H1 (cell line): ENCODE data around the gene SLC35F1. TPM values are rescaled to one million over a fixed set of nuclear protein-coding genes. Genes with fewer than 3 reads are reported as not detected.

Experiments
- CTCF ChIA-PET: fragments of 300-600 bp; sonication (Branson Sonifier 250); formaldehyde crosslinking; loops from one replicate; lab custom pipeline; 2021; ENCODE audit not compliant: partially characterized antibody; lab: Charles Lee
- POLR2A ChIA-PET: fragments of 300-600 bp; sonication (Branson Sonifier 250); formaldehyde crosslinking; loops from one replicate; lab custom pipeline; 2021; ENCODE audit warnings: inconsistent platforms; ENCODE audit not compliant: partially characterized antibody; lab: Charles Lee
- DNase-seq, 2 experiments: peaks; one replicate each; pipeline versions ENCODE4 v3.0.0 to v3.0.0-alpha.2; 2010 to 2022; ENCODE audit warnings: low spot score in 2 of 2, low read depth in 1 of 2, mixed read lengths in 1 of 2
- FAIRE-seq: peaks from 2 replicates; lab custom pipeline; 2011; peaks lifted over from hg19 to GRCh38; lab: Jason Lieb, UNC
- H2AFZ ChIP-seq: 2 replicates; pipeline ENCODE4 v1.8.1; 2012; ENCODE audit warnings: low read length, inconsistent platforms
- H2AK5ac ChIP-seq: 2 replicates; pipeline ENCODE4 v1.6.1; 2013; ENCODE audit warnings: low read depth, low read length
- H2BK120ac ChIP-seq: replicated peaks from 2 replicates; pipeline ENCODE3; 2013; ENCODE audit warnings: low read depth, low read length, inconsistent platforms
- H2BK12ac ChIP-seq: 2 replicates; pipeline ENCODE4 v1.6.1; 2013; ENCODE audit warnings: low read depth, low read length
- H2BK15ac ChIP-seq: 2 replicates; pipeline ENCODE4 v1.6.1; 2013; ENCODE audit warnings: low read length
- H2BK20ac ChIP-seq: 2 replicates; pipeline ENCODE4 v1.6.1; 2013; ENCODE audit warnings: low read length
- H2BK5ac ChIP-seq: 2 replicates; pipeline ENCODE4 v1.6.1; 2013; ENCODE audit warnings: low read depth, low read length
- H3K14ac ChIP-seq: 2 replicates; pipeline ENCODE4 v1.6.1; 2013; ENCODE audit warnings: inconsistent platforms; ENCODE audit not compliant: insufficient read length
- H3K18ac ChIP-seq: 2 replicates; pipeline ENCODE4 v1.6.1; 2013; ENCODE audit warnings: low read length; ENCODE audit errors: extremely low read depth
- H3K23ac ChIP-seq: 2 replicates; pipeline ENCODE4 v1.6.1; 2013; ENCODE audit warnings: inconsistent platforms; ENCODE audit not compliant: insufficient read length
- H3K23me2 ChIP-seq: 2 replicates; pipeline ENCODE4 v1.6.1; 2013; ENCODE audit warnings: low read depth, low read length
- H3K27ac ChIP-seq: 2 replicates; pipeline ENCODE4 v1.6.1; 2011; ENCODE audit warnings: low read depth, low read length, inconsistent platforms
- H3K27me3 ChIP-seq, 4 experiments: replicated peaks in 1 of 4; 1 replicate in 1 of 4; 2 replicates in 3 of 4; pipeline versions ENCODE4 v1.6.1 to v1.8.1; 2011 to 2013; ENCODE audit warnings: low read length in 3 of 4, mild to moderate bottlenecking in 3 of 4, inconsistent platforms in 2 of 4, mixed read lengths in 2 of 4, moderate library complexity in 1 of 4; ENCODE audit not compliant: control insufficient read depth in 3 of 4, insufficient read depth in 3 of 4; ENCODE audit errors: extremely low read depth in 1 of 4
- H3K36me3 ChIP-seq, 4 experiments: 2 replicates each; pipeline versions ENCODE4 v1.6.1 to v1.8.1; 2011 to 2013; ENCODE audit warnings: mild to moderate bottlenecking in 4 of 4, low read length in 3 of 4, moderate library complexity in 2 of 4, control low read depth in 1 of 4, inconsistent platforms in 1 of 4; ENCODE audit not compliant: insufficient read depth in 4 of 4, control insufficient read depth in 2 of 4
- H3K4ac ChIP-seq: replicated peaks from 2 replicates; pipeline ENCODE3; 2013; ENCODE audit warnings: low read length, low read depth, mixed read lengths, inconsistent platforms; ENCODE audit not compliant: insufficient read length
- H3K4me1 ChIP-seq, 4 experiments: replicated peaks in 1 of 4; 1 replicate in 1 of 4; 2 replicates in 3 of 4; pipeline versions ENCODE4 v1.6.1 to v1.8.1; 2011 to 2013; ENCODE audit warnings: low read length in 3 of 4, inconsistent platforms in 2 of 4, mixed read lengths in 1 of 4; ENCODE audit not compliant: insufficient read depth in 4 of 4, control insufficient read depth in 3 of 4
- H3K4me2 ChIP-seq, 2 experiments: 2 replicates each; pipeline versions ENCODE4 v1.6.1 to v1.8.1; 2011 to 2013; ENCODE audit warnings: low read depth in 2 of 2, low read length in 2 of 2, control low read depth in 1 of 2, inconsistent platforms in 1 of 2, mild to moderate bottlenecking in 1 of 2; ENCODE audit not compliant: insufficient read depth in 1 of 2
- H3K4me3 ChIP-seq, 4 experiments: fragments of 200-600, 300-600 bp in 1 of 4; sonication (generic), shearing (Covaris generic), sonication (Bioruptor Twin) in 1 of 4; 2 replicates each; pipeline versions ENCODE4 v1.5.1 to v1.8.1; 2011 to 2016; ENCODE audit warnings: low read length in 4 of 4, low read depth in 3 of 4, control low read depth in 2 of 4, inconsistent platforms in 2 of 4, mild to moderate bottlenecking in 2 of 4, mixed read lengths in 1 of 4, moderate library complexity in 1 of 4; ENCODE audit not compliant: insufficient read depth in 2 of 4; ENCODE audit errors: extremely low read depth in 1 of 4
- H3K56ac ChIP-seq: replicated peaks from 2 replicates; pipeline ENCODE3; 2013; ENCODE audit warnings: low read depth, mild to moderate bottlenecking, mixed read lengths, low read length, inconsistent platforms; ENCODE audit not compliant: insufficient read length
- H3K79me1 ChIP-seq: 2 replicates; pipeline ENCODE4 v1.6.1; 2013; ENCODE audit warnings: low read depth, low read length, control low read depth
- H3K79me2 ChIP-seq, 2 experiments: 2 replicates each; pipeline versions ENCODE4 v1.6.1 to v1.8.1; 2012 to 2013; ENCODE audit warnings: low read length in 2 of 2, mild to moderate bottlenecking in 2 of 2, inconsistent platforms in 1 of 2; ENCODE audit not compliant: insufficient read depth in 2 of 2, control insufficient read depth in 1 of 2
- H3K9ac ChIP-seq, 4 experiments: replicated peaks in 1 of 4; 1 replicate in 1 of 4; 2 replicates in 3 of 4; pipeline versions ENCODE4 v1.6.1 to v1.8.1; 2011 to 2013; ENCODE audit warnings: low read depth in 3 of 4, low read length in 3 of 4, control low read depth in 2 of 4, mild to moderate bottlenecking in 2 of 4, moderate library complexity in 2 of 4, inconsistent platforms in 1 of 4; ENCODE audit errors: extremely low read depth in 1 of 4
- H3K9me3 ChIP-seq, 2 experiments: 2 replicates each; pipeline versions ENCODE4 v1.6.1 to v1.8.1; 2012 to 2013; ENCODE audit warnings: mild to moderate bottlenecking in 2 of 2, moderate library complexity in 2 of 2, control low read depth in 1 of 2, inconsistent platforms in 1 of 2, low read depth in 1 of 2, low read length in 1 of 2, mixed read lengths in 1 of 2; ENCODE audit not compliant: insufficient read depth in 2 of 2
- H4K20me1 ChIP-seq, 2 experiments: replicated peaks in 1 of 2; 2 replicates each; pipeline versions ENCODE3 to v1.8.1; 2011 to 2013; ENCODE audit warnings: inconsistent platforms in 2 of 2, low read length in 2 of 2, mild to moderate bottlenecking in 1 of 2; ENCODE audit not compliant: insufficient read depth in 2 of 2, control insufficient read depth in 1 of 2
- H4K5ac ChIP-seq: 2 replicates; pipeline ENCODE4 v1.6.1; 2013; ENCODE audit warnings: low read length, low read depth, mixed read lengths, inconsistent platforms; ENCODE audit not compliant: insufficient read length
- H4K8ac ChIP-seq: 2 replicates; pipeline ENCODE4 v1.8.0; 2013; ENCODE audit warnings: mild to moderate bottlenecking, moderate library complexity, low read length, inconsistent platforms; ENCODE audit not compliant: insufficient read depth; ENCODE audit errors: extremely low read depth
- H4K91ac ChIP-seq: replicated peaks from 2 replicates; pipeline ENCODE3; 2013; ENCODE audit warnings: low read length, mixed read lengths, inconsistent platforms; ENCODE audit not compliant: insufficient read length
- CEBPB ChIP-seq: IDR thresholded peaks from 2 replicates; pipeline ENCODE4 v1.6.1; 2012; ENCODE audit warnings: low read depth, low read length
- RNF2 ChIP-seq: fragments of 200-900, 300-1000 bp; sonication (generic); IDR thresholded peaks from 2 replicates; pipeline ENCODE4 v1.7.1; 2016; ENCODE audit warnings: borderline replicate concordance, low read depth, mild to moderate bottlenecking, antibody characterized with exemption, low read length; ENCODE audit not compliant: poor library complexity, severe bottlenecking; ENCODE audit errors: missing control alignments
- SIX5 ChIP-seq: IDR thresholded peaks from 2 replicates; pipeline ENCODE4 v1.6.1; 2011; ENCODE audit warnings: mild to moderate bottlenecking, low read depth, low read length
- USF2 ChIP-seq: IDR thresholded peaks from 2 replicates; pipeline ENCODE4 v1.6.1; 2011; ENCODE audit warnings: low read length, improper control_type of control experiment
- WGBS, 2 experiments: shearing (Covaris generic) in 1 of 2; methylation state at CpG; one replicate each; pipeline versions ENCODE4 v1.1.6 to v1.1.7; 2013 to 2015; ENCODE audit warnings: low lambda C conversion rate in 2 of 2, mixed read lengths in 2 of 2, inconsistent platforms in 1 of 2, low coverage in 1 of 2, missing lambda C conversion rate in 1 of 2; ENCODE audit not compliant: insufficient replicate concordance in 2 of 2, insufficient coverage in 1 of 2, insufficient read length in 1 of 2; ENCODE audit errors: extremely low coverage in 1 of 2, missing lambda C conversion rate in 1 of 2; 5-methylcytosine and 5-hydroxymethylcytosine counted together
- polyA plus RNA-seq, 7 experiments: library from polyadenylated mRNA; depleted of rRNA in 3 of 7; stranded (reverse) in 5 of 7; unstranded in 2 of 7; fragments of >200 nt in 5 of 7; fragments of 200-250 nt in 2 of 7; gene quantifications; 1 replicate in 5 of 7; 2 replicates in 1 of 7; 4 replicates in 1 of 7; pipeline versions ENCODE4 v1.2.1 to v1.2.3, GENCODE V29; 2011 to 2013; ENCODE audit warnings: missing spikeins in 2 of 7, mixed read lengths in 2 of 7
- total RNA-seq: library from RNA; stranded (reverse); fragmentation: NEBNext Ultra II Directional; extraction: Animal tissue kit (Norgen Biotek cat#: 25700); gene quantifications from 2 replicates; pipeline ENCODE4 v1.2.1, GENCODE V29; 2021

SLC35F1 gene
- total and polyA plus RNA-seq, 2 of the 8 experiments (the other 6 are each of a cell fraction or from before 2014, with no cell fraction given), result 7.0 to 10.0 TPM

DNA sequence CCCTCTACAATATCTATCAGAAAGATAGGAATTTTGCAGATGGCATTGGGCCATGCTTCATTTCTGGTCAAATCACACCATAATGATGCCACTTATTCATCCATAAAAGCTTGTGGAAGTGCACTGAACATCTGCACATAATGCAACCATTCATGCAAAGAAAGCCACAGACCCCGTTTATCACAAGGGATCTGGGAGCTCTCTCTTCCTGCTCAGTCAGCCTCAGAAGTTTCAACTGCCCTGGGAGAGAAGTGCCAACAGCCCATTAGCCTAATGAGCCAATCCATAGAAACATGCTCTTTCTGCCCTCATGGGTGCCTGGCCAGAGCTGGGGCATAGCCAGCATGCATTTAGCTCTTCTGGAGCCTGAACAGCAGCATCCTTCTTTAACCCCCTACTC is 85.8 kb downstream of the SLC35F1 start:
- no peak for TF ChIP-seq SIX5
- TF ChIP-seq USF2, result no peak
- TF ChIP-seq RNF2, result no peak
- no peak for TF ChIP-seq CEBPB
- DNase-seq (no peak), FAIRE-seq (no peak)
- Histone ChIP-seq H3K79me2 (no peaks in the 10 kb centered on the region), H3K4me3 (no peak overlapping the region), H3K4me2 (no peak overlapping the region), H3K9me3 (peaks cover 0 to 3% of the 10 kb centered on the region in 2 experiments; a peak in 1 of 4 replicates), H4K8ac (no peak overlapping the region), H3K79me1 (0 out of 2 replicates have a peak, but pooled peaks cover 2% of the 10 kb centered on the region), H4K20me1 (no peaks in the 10 kb centered on the region), H2BK20ac (no peak overlapping the region), H3K4me1 (0 out of 7 replicates have a peak, but pooled peaks cover 0 to 2% (median 0%) of the 10 kb centered on the region in 4 experiments), H4K5ac (no peak overlapping the region), H3K14ac (no peak overlapping the region), H2BK120ac (no peak overlapping the region), H2BK5ac (no peak overlapping the region), H3K18ac (no peak overlapping the region), H3K9ac (no peak overlapping the region), H3K27me3 (no peaks in the 10 kb centered on the region), H3K27ac (no peak overlapping the region), H2BK12ac (no peak overlapping the region), H2AK5ac (no peak overlapping the region), H3K4ac (no peak overlapping the region), H2AFZ (no peak overlapping the region), H3K23ac (no peak overlapping the region), H3K56ac (no peak overlapping the region), H3K36me3 (no peaks in the 10 kb centered on the region; a peak in 1 of 8 replicates), H2BK15ac (no peak overlapping the region), H3K23me2 (no peaks in the 10 kb centered on the region), H4K91ac (no peak overlapping the region)
- 62% methylated on average over 1 of the region's 1 CpG; no CpG with 5 or more reads in 1 of the 2 experiments for WGBS, 2 experiments
- ChIA-PET CTCF (interaction anchor here (1.0 to 1.4 kb wide), 3 partner anchors 14 to 18 kb away, joined by 3 to 4 read pairs (median 3); no protein-coding TSS in a partner anchor), POLR2A (no interaction called here)
